GM21576 (cell line): ENCODE results near the gene FAIM.
"Not testable (repeated sequence)": the region's sequence is repeated elsewhere in the genome, so short reads cannot be mapped to it uniquely, and the experiment has no call there.

Experiments
- ATAC-seq: cut with Tn5 transposase; IDR thresholded peaks from one replicate; pipeline ENCODE4 v1.9.1; 2021; ENCODE audit warnings: mild to moderate bottlenecking, moderate library complexity; ENCODE audit not compliant: unreplicated experiment

The FAIM gene

DNA sequence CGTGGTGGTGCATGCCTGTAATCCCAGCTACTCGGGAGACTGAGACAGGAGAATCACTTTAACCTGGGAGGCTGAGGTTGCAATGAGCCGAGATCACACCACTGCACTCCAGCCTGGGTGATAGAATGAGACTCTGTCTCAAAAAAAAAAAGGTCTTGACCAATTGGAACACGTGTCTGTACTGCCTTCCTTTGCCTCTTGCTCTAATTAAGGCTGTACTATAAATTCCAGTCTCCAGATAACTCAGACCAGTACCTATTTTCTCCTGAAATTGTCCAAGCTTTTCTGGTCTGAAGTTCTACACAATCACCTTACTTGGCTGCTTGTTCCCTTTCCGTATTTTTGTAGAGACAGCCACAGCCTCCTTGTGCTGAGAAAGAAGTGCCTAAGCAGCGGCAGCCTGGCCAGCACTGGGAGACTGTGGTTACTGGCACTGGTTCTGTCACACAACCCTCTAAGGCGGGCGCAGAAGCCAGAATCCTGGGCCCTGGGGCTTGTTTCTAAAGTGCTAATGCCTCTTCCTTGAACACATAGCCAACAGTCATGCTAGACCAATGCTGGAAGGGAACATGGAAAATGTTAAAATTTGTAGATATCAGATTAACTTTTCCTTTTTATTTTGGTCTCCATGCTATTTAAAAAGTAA lies 8.3 kb upstream of the FAIM start:
- no peak for ATAC-seq

- not testable (repeated sequence) for ATAC-seq
Observed at GRCh38 chr3:138601661-138602060, 6.9 kb upstream of the FAIM start.

GRCh38 chr3:138604106-138604595 lies 4.4 kb upstream of the FAIM start:
- not testable (repeated sequence) for ATAC-seq

DNA sequence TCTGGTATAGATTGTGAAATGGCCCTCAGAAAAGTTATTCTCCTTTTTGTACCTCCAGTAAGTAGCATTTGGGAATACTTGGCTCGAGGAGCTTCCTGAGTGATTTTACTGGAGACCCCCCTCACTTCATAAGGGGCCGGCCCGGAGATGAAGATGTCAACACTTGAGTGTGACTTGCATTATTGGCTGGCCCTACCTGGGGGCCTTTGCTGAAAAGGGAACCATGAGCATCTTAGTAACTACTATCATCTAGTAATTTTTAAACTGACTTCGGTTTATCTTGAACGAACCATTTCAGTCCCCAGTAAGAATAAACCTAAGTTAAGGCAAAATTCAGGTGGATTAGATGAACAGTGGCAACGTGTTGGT lies 1.3 kb downstream of the FAIM start:
- ATAC-seq: no peak

DNA sequence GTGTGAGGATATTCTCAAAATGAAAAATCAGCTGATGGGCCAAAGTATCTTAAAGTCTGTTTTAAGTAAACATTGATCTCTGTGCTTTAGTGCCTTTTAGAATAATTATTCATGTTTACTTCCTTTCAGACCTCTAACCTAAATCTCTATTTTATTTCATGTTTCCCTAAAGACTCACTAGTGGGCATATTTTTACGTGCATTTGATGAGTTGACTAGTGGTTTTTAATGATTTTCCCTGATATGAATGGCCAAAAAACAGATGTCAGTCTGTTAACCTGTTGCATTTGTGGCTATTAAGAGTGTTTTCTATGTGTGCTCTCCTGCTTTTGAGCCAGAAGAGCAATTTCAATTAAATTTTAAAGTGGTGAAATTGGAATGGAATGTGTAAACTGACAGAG lies 6.9 kb downstream of the FAIM start:
- no peak for ATAC-seq

DNA sequence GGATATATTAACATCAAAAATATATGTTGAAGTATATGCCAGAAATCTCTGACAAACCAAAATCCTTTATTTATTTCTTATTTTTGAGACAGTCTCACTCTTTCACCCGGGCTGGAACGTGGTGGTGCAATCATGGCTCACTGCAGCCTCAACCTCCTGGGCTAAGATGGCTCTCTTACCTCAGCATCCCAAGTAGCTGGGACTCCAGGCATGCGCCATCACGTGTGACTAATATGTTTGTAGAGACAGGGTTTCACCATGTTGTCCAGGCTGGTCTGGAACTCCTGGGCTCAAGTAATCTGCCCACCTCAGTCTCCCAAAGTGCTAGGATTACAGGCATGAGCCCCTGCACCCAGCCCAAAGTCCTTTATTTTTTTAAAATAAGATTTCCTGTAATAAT lies 11.9 kb downstream of the FAIM start:
- ATAC-seq: no peak

DNA sequence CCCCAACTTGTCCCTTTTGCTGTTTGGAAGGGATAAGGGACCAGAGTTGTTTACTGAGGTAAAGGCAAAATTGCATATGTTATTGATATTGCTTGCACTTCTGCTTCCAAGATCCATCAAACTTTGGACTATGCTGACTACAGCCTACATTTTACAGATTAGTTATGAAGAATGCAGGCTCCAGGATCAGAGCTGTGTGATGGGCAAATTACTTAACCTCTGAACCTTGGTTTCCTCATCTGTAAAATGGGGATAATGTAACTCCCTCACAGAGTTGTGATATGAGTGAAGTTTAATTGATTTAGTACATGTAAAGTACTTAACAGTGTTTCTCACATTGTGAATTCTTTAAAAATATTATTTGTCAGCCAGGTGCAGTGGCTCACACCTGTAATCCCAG lies 15.9 kb downstream of the FAIM start:
- no peak for ATAC-seq

DNA sequence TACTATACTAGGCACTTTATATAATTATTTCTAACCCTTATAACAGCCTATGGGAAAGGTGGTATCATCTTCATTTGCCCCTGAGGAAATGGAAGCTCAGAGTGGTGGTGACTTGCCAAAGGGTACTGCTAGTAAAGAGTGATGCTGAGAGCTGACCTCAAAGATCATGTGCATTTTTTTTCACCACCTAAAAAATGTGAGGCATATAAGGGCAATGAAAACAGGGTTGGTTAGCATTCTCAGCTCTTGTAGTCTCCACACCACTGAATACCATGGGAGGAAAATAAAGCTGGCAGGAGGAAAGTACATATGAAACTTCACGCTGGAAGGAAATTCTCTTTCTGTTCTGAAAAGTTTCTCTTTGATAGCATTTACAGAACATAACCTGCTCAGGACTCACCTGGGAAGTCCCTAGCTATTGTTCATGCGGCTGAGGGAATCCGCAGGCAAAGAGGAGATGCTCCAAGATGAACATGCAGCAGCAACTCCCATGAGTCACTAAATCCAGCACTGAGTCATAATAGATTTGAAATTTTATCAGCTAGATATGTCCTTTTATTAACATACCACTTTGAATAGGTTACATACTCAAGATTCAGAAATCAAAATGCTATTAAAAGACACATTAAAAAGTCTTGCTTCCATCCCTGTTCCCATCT lies 17.3 kb downstream of the FAIM start:
- no peak for ATAC-seq

DNA sequence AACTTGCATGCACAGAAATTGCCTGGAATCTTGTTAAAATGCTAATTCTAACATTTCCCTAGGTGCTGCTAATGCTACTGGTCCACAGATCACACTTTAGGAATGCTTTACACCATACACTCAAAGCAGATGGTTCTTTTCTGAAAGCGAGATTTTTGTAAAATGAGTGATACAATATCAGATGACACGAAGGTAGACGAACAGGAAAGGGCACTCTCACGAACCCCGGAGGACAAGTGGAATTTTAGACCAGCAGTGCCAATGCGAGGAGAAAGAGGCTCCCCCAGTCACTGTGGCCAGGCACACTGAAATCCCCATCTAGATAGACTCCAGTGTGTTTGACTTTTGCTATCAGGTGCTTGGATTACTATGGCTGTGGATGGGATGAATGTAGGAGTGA lies 21.0 kb downstream of the FAIM start:
- ATAC-seq: no peak

DNA sequence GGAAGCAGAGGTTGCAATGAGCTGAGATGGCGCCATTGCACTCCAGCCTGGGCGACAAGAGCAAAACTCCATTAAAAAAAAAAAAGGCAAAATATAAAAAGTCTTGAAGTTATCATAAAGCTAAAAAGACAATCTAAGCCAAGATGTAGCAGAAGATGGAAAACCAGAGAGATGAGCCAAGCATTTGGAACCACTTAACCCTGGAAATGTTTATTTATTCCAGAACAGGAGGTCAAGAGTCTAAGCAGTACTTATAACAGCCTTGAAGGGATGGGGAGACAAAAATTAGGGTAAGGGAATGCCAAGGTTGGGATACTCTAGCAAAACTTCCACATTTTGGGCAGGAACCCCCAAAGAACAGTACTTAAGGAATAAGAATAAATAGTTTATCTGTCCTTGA lies 30.1 kb downstream of the FAIM start:
- no peak for ATAC-seq

GRCh38 chr3:138640537-138640936 lies 32.0 kb downstream of the FAIM start:
- ATAC-seq: no peak

DNA sequence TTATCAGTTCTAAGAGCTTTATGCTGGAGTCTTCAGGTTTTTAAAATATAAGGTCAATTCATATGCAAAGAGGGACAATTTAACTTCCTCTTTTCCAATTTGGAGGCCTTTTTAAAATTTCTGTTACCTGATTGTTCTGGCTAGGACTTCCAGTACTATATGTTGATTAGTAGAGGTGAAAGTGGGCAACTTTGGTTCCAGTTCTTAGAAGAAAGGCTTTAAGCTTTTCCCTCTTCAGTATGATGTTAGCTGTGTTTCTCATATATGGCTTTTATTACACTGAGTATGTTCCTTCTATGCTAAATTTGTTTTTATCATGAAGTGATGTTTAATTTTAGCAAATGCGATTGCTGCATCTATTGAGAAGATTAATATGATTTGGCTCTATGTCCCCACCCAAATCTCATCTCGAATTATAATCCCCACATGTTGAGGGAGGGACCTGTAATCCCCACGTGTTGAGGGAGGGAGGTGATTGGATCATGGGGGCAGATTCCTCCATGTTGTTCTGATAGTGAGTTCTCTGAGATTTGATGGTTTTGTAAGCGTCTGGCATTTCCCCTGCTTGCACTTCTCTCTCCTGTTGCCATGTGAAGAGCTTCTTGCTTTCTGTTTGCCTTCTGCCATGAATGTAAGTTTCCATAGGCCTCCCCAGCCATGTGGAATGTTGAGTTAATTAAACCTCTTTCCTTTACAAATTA lies 33.8 kb downstream of the FAIM start:
- no peak for ATAC-seq

DNA sequence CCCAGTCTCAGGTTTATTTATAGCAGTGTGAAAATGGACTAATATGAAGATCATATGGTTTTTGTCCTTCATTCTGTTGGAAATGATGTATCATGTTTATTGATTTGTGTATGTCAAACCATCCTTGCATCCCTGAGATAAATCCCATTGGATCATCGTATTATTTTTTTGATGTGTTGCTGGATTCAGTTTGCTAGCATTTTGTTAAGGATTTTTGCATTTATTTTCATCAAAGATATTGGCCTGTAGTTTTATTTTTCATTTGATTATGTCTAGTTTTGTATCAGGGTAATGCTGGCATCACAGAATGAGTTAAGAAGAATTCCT lies 34.3 kb downstream of the FAIM start:
- no peak for ATAC-seq

- no peak for ATAC-seq
Observed at GRCh38 chr3:138646008-138646407, 37.4 kb downstream of the FAIM start.

DNA sequence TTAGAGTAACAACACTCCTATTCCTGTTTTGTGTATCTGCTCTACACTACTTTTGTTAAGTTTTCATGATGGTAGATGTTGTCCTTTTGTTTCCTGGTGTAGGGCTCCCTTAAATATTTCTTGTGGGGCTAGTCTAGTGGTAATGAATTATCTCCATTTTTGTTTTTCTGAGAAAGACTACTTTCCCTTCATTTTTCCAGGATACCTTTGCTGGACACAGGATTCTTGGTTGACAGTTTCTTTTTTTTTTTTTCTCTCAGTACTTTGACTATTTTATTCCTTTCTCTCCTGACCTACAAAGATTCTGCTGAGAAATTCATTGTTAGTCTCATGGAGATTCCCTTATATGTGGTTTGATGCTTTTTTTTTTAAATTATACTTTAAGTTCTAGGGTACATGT lies 37.9 kb downstream of the FAIM start:
- ATAC-seq: no peak

- ATAC-seq: no peak
Observed at GRCh38 chr3:138649134-138649533, 40.6 kb downstream of the FAIM start.

DNA sequence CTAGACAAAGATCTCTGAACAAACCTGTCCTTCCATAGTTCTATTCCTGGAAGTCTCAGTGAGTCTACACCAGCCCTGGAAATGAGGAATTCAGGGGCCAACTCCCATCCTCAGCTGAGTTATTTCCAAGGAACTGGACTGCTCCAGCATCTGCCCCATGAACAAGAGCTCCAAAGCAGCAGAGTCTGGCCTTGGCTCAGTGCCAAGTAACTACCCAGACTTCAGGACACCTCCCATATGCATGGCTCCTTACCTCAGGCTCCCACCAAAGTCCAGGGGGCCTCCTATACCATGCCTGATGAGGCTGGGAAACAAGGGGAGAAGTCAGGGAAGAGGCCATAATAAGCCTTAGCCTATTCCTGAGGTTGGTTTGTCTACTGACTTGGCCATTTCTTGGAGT lies 45.0 kb downstream of the FAIM start:
- ATAC-seq: no peak

- ATAC-seq: no peak
Observed at GRCh38 chr3:138657508-138657907, 48.9 kb downstream of the FAIM start.

DNA sequence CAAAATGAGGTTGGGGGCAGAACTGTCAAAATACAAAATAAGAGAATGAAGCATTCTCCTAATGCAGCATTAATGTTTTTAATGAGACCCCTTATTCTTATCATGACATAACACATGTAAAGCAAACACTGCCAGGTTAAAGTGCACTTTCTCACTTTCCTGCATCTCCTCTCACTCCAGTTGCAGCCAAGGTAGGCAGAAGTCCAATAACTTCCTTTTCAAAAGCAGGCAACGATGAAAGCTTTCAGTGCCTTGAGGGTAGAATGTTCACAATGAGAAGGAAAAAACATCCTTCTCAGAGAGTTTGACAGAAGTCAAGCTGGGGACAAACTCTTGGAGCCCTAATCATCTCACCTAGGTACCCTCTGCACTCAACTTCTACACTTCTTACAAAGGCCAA lies 59.5 kb downstream of the FAIM start:
- no peak for ATAC-seq

- ATAC-seq: no peak
Observed at GRCh38 chr3:138670407-138670806, 61.8 kb downstream of the FAIM start.

- ATAC-seq: no peak
Observed at GRCh38 chr3:138673641-138674530, 65.3 kb downstream of the FAIM start.
